GM12875 (cell line): ENCODE data around the gene CELF3.
A peak's percentile ranks its signal among the peaks of the same experiment; 100 is the strongest.
"Not testable (repeated sequence)": the region's sequence is repeated elsewhere in the genome, so short reads cannot be mapped to it uniquely, and the experiment has no call there.

Experiments
- H3K4me3 ChIP-seq: one replicate; pipeline ENCODE4 v1.5.1; 2011; ENCODE audit warnings: low read depth, low read length, control low read depth
- TF ChIP-seq, protein P1 (sequence below): IDR thresholded peaks from 2 replicates; pipeline ENCODE4 v1.5.1; 2011; ENCODE audit warnings: low read depth, mild to moderate bottlenecking, control low read depth, inconsistent platforms, low read length, moderate library complexity, borderline replicate concordance; ENCODE audit not compliant: insufficient read depth

The CELF3 gene

DNA sequence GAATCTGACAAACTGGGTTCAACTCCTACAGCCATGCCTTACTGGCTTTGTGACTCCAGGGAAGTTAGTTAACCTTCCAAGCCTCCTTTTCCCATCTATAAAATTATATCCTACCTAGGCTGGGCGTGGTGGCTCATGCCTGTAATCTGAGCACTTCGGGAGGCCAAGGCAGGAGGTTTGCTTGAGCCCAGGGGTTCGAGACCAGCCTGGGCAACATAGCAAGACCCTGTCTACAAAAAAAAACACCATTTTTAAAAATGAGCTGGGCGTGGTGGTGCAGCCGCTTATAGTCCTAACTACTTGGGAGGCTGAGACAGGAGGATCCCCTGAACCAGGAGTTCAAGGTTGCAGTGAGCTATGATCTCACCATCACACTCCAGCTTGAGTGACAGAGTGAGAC, 15.1 kb downstream of the CELF3 start:
- H3K4me3 ChIP-seq = no peak overlapping the region
- TF ChIP-seq, protein P1, sequence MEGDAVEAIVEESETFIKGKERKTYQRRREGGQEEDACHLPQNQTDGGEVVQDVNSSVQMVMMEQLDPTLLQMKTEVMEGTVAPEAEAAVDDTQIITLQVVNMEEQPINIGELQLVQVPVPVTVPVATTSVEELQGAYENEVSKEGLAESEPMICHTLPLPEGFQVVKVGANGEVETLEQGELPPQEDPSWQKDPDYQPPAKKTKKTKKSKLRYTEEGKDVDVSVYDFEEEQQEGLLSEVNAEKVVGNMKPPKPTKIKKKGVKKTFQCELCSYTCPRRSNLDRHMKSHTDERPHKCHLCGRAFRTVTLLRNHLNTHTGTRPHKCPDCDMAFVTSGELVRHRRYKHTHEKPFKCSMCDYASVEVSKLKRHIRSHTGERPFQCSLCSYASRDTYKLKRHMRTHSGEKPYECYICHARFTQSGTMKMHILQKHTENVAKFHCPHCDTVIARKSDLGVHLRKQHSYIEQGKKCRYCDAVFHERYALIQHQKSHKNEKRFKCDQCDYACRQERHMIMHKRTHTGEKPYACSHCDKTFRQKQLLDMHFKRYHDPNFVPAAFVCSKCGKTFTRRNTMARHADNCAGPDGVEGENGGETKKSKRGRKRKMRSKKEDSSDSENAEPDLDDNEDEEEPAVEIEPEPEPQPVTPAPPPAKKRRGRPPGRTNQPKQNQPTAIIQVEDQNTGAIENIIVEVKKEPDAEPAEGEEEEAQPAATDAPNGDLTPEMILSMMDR = no peak

DNA sequence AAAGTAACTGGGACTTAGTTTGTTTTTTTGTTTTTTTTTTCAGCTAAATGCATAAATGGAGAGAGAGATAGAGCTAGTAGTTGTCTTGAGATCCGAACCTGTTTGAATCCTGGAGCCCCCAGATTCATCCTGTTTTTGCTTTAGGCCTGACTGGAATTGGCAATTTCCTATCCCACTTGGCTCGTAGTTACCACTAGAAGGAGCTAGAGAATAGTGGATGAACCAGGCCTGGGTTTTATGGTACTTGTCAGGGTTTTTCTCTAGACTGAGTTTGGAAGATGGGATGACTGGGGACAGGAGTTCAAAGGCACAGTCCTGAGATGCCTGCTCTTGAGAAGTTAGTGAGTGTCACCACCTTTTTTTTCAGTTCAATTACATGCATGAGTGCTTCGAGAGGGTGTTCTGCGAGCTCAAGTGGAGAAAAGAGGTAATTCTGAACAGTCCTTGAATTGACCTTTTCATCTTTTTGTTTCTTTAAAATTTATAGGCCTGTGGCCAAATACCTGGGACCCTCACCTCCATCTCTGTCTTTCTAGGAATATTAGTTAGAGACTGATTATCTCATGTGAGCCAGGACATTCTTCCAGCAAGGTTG, 23.4 kb downstream of the CELF3 start:
- TF ChIP-seq, protein P1 = peak; percentile 50; the same call in 1 of the 2 replicates

DNA sequence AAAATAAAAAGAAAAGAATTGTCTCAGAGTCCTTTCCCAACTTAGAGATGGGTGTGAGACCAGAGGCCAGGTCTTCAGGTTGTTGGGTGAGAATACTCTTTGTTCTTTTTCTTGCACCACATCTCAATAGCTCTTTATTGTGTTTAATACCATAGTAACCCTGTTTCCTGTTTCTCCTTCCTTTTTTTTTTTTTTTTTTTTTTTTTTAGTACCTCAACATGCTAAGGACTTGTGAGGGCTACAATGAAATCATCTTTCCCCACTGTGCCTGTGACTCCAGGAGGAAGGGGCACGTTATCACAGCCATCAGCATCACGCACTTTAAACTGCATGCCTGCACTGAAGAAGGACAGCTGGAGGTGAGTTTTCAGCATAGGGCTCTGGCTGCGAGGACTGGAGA, 24.4 kb downstream of the CELF3 start:
- TF ChIP-seq, protein P1 = no peak

More for the DNA sequence above, 23.4 kb downstream of the CELF3 start:
- no peak overlapping the region for H3K4me3 ChIP-seq

DNA sequence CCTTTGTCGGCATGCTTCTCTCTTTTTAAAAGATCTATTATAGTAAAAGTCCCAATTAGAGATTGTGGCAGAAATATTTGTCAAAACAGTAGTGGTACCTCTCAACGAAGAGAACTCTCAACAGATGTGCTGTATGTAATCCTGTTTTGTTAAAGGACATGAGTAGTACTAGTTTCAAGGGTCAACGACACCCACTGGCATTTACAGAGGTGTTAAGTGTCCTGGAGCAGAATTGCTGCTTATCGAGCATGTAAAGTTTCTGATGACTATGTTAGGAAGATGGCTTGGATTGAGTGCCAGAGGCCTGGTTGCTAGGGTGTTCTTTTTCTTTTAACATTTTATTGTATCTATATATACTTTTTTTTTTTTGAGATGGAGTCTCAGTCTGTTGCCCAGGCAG, 27.1 kb downstream of the CELF3 start:
- no peak overlapping the region for H3K4me3 ChIP-seq
- TF ChIP-seq, protein P1 = no peak

More for the DNA sequence above, 24.4 kb downstream of the CELF3 start:
- no peak overlapping the region for H3K4me3 ChIP-seq

DNA sequence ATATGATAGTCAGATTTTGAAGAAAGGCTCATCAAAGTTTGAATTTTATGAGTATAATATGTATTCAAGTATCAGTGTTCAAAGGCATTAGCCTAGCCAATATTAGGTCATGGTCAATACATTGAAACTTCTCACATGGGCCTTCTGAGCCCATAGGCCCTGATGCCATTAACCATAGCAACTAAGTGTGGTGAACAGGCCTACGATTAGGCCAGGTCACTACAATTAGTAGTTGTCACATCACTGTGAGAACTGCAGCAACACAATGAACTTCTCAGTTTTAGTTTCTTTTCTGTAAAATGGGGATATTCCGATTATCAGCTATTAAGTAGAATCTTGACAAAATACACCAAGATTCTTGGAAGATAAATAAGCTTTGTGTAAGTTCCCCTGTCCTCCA, 30.0 kb downstream of the CELF3 start:
- TF ChIP-seq, protein P1 = no peak
- no peak overlapping the region for H3K4me3 ChIP-seq

DNA sequence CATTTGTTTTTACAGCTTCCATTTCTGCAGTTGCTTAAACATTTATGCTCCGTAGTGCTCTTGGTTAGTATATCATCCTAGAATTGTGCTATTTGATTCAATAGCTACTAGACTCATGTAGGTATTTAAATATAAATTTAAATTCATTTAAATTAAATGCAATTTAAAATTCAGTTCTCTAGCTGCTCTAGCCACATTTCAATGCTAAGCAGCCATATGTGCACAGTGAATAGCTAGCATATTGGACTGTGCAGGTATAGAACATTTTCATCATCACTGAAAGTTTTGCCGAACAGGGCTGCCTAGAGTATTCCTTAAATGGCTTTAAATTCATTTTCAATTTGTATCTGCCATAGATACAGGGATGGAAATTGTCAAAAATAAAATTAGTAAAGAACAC, 32.5 kb downstream of the CELF3 start:
- no peak overlapping the region for H3K4me3 ChIP-seq
- TF ChIP-seq, protein P1 = no peak

DNA sequence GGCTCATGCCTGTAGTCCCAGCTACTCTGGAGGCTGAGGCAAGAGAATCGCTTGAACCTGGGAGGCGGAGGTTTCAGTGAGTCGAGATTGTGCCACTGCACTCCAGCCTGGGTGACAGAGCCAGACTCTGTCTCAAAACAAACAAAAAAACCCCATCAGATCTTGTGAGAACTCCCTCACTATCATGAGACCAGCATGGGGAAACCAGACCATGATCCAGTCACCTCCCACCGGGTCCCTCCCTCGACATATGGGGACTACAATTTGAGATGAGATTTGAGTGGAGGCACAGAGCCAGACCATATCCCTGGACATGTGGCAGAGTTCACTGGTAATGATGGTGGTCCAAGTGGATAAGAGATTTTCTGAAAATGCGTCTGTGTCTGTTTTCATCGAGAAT, 33.7 kb downstream of the CELF3 start:
- H3K4me3 ChIP-seq = not testable (repeated sequence)
